Stimulated activated CD8-positive, alpha-beta memory T cell treated with anti-CD3 and anti-CD28 coated beads, Interleukin-4, amount 100 ng/mL, for 24 hours (primary cell): Measurements from ENCODE around the gene ZNF337.
"Not testable (repeated sequence)": the region's sequence is repeated elsewhere in the genome, so short reads cannot be mapped to it uniquely, and the experiment has no call there.

Source experiments
- DNase-seq: peaks from one replicate; pipeline ENCODE4 v3.0.0-alpha.2; 2020; ENCODE audit warnings: low read depth

ZNF337 gene

GRCh38 chr20:25696371-25697131, at the start of gene ZNF337:
TSS of gene ZNF337 (minus strand) at chr20:25696853. CDS start at chr20:25686417, 10,436 bp downstream.
- peak; percentile 92 for DNase-seq

DNA sequence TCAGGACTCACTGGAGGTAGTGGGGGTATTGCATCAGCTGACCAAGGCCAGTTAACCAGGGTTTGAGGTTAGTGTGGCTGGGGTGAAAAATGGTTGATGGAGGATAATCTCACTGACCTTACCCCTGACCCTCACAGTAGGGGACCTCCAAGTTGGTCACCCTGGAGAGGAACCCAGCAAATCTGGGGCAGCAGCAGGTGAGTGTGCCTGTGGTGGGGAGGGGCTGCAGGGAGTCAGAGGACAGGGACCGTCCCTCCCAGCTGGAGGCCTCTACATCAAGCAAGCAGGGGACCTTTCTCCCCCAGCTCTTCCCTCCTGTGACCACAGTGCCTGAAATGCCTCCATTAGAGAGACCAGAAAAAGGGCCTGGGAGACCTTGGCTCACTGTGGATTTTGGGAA, 49.1 kb upstream of the ZNF337 start:
- DNase-seq, result no peak

GRCh38 chr20:25745100-25745499, 48.4 kb upstream of the ZNF337 start:
- DNase-seq, result no peak

GRCh38 chr20:25744261-25744660, 47.6 kb upstream of the ZNF337 start:
- no peak for DNase-seq

GRCh38 chr20:25741088-25741487, 44.4 kb upstream of the ZNF337 start:
- DNase-seq, result no peak

DNA sequence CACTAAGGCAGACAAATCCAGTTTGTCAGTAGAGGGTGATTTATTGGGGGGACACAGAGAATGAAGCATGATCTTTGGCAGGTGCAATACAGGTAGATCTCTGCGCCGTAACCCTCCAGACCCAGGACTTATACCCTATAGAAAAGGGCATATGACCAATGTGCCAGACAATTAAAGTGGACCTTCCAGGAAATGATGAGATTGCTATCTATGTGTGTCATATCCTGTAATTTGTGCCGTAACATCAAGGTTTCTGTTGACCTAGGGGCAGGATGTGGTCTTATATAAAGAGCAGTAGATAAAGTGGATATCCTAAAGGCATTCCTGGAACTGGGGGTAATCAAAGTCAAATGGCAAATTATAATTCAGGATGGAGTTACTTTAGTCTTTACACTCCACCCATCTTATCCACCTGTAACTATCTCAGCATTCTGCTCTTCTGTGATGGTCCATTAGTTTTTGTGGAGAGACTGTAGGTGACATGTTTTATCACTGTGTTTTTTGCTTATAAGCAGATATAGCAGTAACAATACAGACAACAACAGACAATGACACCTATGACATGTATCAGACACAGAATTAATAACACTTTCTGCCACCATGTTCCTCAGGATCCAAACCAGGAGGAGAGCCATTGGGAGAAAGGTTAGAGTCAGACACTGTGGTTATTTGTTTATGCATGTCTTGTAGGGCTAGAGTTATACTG, 43.1 kb upstream of the ZNF337 start:
- no peak for DNase-seq

DNA sequence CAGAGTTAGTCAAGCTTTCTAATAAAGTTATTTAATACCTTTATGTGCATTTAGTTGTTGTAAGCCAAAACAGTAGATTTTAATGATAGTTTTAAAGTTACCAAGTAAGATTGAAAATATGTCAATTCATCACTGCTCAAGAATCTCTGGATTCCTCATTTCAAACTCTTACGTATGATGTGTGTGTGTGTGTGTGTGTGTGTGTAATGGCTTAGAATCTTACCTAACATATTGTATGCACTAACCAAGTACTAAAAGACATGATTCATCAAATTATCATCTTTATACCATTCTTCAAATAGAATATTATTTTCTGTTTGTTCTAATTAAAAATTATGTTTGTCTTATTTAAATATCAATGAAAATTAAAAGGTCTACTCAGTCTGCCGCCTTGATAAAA, 41.5 kb upstream of the ZNF337 start:
- DNase-seq, result no peak

GRCh38 chr20:25733903-25734302, 37.2 kb upstream of the ZNF337 start:
- no peak for DNase-seq

GRCh38 chr20:25730862-25731261, 34.2 kb upstream of the ZNF337 start:
- no peak for DNase-seq

DNA sequence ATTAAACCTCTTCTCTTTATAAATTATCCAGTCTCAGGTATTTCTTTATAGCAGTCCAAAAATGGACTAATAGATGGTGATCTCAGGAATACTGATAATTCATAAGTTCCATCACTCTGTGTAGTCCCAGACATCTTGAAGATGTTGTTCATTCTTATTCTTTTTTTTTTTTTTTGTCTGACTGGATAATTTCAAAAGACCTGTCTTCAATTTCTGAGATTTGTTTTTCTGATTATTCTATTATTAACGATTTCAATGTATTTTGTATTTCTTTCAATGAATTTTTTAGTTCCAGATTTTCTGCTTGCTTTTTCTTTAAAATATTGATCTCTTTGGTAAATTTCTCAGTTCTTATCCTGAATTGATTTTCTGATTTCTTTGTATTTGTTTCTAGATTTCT, 29.7 kb upstream of the ZNF337 start:
- no peak for DNase-seq

DNA sequence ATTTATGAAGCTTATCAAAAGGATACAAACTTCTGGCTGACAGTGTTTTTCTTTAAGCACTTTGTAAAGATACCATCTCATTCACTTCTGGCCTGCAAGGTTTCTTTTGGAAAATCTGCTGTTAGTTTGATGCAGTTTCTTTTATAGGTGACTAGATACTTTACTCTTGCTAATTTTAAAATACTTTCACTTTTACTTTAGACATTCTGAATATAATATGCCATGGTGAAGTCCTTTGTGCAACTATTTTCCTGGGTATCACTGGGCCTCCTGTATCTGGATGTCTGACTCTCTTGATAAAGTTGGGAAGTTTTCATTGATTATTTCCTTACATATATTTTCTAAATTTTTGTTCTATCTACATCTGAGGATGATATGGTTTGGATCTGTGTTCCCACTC, 29.0 kb upstream of the ZNF337 start:
- DNase-seq, result no peak

DNA sequence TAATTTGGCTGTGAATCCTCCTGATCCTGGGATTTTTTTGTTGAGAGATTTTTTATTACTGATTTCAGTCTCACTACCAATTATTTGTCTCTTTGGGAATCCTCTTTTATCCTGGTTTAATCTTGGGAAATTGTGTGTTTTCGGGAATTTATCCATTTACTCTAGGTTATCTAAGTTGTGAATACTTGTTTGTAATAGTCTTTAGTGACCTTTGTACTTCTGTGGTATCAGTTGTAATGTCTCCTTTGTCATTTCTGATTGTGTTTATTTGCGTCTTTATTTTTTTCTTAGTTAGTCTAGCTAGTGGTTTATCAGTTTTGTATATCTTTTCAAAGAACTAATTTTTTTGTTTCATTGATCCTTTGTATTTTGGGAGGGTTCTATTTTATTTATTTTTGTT, 27.3 kb upstream of the ZNF337 start:
- DNase-seq, result no peak

- no peak for DNase-seq
Observed at GRCh38 chr20:25720285-25720684, 23.6 kb upstream of the ZNF337 start.

GRCh38 chr20:25718896-25719809, 22.5 kb upstream of the ZNF337 start:
- DNase-seq, result not testable (repeated sequence)

DNA sequence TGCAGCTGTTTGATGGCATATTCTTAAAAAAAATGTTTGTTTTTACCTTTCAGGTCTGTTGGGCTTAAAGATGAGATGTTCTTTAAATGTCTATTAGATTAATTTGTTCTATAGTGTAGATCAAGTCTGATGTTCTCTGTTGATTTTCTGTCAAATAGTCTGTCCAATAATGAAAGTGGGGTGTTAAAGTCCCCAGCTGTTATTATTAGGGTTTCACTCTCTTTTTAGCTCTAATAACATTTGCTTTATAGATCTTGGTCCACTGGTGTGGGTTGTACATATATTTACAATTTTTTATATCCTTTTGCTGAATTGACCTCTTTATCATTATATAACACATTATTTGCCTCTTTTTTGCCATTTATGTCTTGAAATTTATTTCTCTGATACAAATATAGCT, 11.0 kb upstream of the ZNF337 start:
- DNase-seq, result no peak

DNA sequence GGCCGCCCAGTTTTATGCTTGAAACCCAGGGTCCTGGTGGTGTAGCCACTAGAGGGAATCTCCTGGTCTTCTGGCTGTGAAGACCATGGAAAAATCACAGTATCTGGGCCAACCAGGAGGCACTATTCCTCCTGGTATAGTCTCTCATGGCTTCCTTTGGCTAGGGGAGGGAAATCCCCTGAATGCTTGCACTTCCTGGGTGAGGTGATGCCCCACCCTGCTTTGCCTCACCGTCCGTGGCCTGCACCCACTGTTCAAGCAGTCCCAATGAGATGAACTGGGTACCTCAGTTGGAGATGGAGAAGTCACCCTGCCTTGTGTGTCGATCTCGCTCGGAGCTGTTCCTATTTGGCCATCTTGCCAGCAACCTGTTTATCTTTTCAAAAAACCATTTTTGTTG, 10.1 kb upstream of the ZNF337 start:
- DNase-seq, result no peak

DNA sequence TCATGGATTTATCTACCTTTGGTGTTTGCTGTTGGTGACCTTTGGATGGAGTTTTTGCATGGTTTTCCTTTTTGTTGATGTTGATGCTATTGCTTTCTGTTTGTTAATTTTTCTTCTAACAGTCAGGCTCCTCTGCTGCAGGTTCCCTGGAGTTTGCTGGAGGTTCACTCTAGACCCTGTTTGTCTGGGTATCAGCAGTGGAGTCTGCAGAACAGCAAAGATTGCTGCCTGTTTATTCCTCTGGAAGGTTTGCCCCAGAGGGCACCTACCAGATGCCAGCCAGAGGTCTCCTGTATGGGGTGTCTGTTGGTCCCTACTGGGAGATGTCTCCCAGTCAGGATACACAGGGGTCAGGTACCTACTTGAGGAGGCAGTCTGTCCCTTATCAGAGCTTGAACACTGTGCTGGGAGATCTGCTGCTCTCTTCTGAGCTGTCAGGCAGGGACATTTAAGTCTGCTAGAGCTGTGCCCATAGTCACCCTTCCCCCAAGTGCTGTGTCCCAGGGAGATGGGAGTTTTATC, 9.2 kb upstream of the ZNF337 start:
- no peak for DNase-seq

- not testable (repeated sequence) for DNase-seq
Observed at GRCh38 chr20:25704303-25704702, 7.7 kb upstream of the ZNF337 start.

DNA sequence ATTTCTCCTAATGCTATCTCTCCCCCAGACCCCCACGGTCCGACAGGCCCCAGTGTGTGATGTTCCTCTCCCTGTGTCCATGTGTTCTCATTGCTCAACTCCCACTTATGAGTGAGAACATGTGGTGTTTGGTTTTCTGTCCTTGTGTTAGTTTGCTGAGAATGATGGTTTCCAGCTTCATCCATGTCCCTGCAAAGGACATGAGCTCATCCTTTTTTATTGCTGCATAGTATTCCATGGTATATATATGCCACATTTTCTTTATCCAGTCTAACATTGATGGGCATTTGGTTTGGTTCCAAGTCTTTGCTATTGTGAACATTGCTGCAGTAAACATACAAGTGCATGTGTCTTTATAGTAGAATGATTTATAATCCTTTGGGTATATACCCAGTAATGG, 4.2 kb upstream of the ZNF337 start:
- DNase-seq, result not testable (repeated sequence)

DNA sequence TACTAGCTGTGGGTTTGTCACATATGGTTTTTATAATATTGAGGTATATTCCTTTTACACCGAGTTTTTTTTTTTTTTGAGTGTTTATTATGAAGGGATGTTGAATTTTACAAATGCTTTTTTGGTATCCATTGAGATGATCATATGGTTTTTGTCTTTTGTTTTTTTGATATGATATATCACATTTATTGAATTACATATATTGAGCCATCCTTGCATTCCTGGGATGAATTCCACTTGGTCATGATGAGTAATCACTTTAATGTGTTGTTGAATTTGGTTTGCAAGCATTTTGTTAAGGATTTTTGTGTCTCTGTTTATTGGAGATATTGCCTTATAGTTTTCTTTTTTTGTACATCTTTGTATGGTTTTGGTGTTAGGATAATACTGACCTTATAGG, 3.3 kb upstream of the ZNF337 start:
- no peak for DNase-seq

GRCh38 chr20:25697132-25697446, 436 bp upstream of the ZNF337 start:
- DNase-seq, result no peak

DNA sequence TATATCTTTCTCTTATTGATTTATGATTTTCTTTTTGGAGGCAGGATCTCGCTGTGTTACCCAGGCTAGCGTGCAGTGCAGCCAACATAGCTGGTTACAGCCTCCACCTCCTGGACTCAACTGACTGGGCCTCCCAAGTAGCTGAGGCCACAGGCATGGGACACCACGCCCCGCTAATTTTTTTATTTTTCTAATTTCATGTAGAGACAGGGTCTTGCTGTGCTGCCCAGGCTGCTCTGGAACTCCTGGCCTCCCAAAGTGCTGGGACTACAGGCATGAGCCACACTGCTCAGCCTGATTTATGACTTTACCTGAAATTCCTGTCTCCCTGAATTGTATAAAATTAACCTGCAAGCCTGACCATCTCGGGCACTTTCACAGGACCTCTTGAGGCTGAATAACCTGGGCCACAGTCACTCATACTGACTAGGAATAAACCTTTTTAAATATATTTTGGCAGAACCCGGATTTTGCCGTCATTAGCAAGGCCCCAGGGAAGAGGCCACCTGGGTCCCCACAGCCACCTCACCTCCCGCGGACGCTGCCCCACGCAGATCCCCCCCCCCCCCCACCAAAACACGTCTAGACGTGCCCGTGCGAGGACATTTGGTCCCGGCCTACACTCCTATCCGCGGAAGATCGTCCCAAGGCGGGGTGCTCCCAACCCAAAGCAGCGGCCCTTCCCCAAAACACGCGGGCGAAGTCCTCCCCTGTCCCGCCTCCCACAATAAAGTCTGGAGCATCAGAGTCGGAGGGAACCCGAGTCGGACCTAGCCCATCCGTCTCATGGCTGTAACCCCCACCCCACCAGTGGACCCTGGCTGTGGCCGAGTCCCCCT, 902 bp downstream of the ZNF337 start:
- DNase-seq, result no peak
